Aorta (tissue), 5 donors: ENCODE results near the gene CDK16. TPM values are rescaled to one million over a fixed set of nuclear protein-coding genes. Genes with fewer than 3 reads are reported as not detected.

ENCODE experiments used
- ATAC-seq: fragments of 200-7000 bp; cut with Tn5 transposase; one replicate; pipeline ENCODE4 v1.9.1; 2022; ENCODE audit warnings: moderate library complexity; ENCODE audit not compliant: low FRiP score
- DNase-seq, 2 donors: peaks; one replicate each; pipeline ENCODE4 v3.0.0-alpha.2; 2020
- H3K27ac ChIP-seq, 2 donors: one replicate each; pipeline ENCODE4 v1.5.1; 2013; ENCODE audit warnings: low read length in 2 of 2, mild to moderate bottlenecking in 2 of 2, moderate library complexity in 2 of 2, control low read depth in 1 of 2, inconsistent platforms in 1 of 2, low read depth in 1 of 2
- H3K27me3 ChIP-seq, 2 donors: one replicate each; pipeline ENCODE4 v1.6.1; 2013; ENCODE audit warnings: control low read depth in 1 of 2, low read length in 1 of 2, mild to moderate bottlenecking in 1 of 2, moderate library complexity in 1 of 2; ENCODE audit not compliant: insufficient read depth in 2 of 2, control insufficient read depth in 1 of 2
- H3K36me3 ChIP-seq, 2 donors: one replicate each; pipeline ENCODE4 v1.6.1; 2013; ENCODE audit warnings: control low read depth in 1 of 2, low read length in 1 of 2, mild to moderate bottlenecking in 1 of 2; ENCODE audit not compliant: insufficient read depth in 2 of 2, control insufficient read depth in 1 of 2
- H3K4me1 ChIP-seq, 2 donors: one replicate each; pipeline ENCODE4 v1.6.1; 2013; ENCODE audit warnings: low read length in 2 of 2, control low read depth in 1 of 2, mild to moderate bottlenecking in 1 of 2, moderate library complexity in 1 of 2; ENCODE audit not compliant: insufficient read depth in 2 of 2, control insufficient read depth in 1 of 2
- H3K4me3 ChIP-seq, 2 donors: one replicate each; pipeline ENCODE4 v1.5.1; 2013; ENCODE audit warnings: low read length in 2 of 2, control low read depth in 1 of 2, mild to moderate bottlenecking in 1 of 2
- H3K9me3 ChIP-seq: one replicate; pipeline ENCODE4 v1.6.1; 2013; ENCODE audit warnings: mild to moderate bottlenecking, low read length; ENCODE audit not compliant: control insufficient read depth
- WGBS, 2 donors: extraction: QIAGEN DNeasy Blood & Tissue Kit; methylation state at CpG; one replicate each; pipeline ENCODE4 v1.1.7; 2013; 5-methylcytosine and 5-hydroxymethylcytosine counted together
- intact Hi-C, 2 donors: fragments of 100-400 bp; cut with DNase I; formaldehyde crosslinking; loops; one replicate each; pipeline versions ENCODE4 v1.14.2 to v1.15.0; 2022
- polyA plus RNA-seq, 2 donors: library from polyadenylated mRNA; stranded (reverse); fragments of 200-250 nt; gene quantifications; one replicate each; pipeline ENCODE4 v1.2.3, GENCODE V29; 2013
- total RNA-seq, 2 donors: library from RNA; stranded (reverse); fragmentation: NEBNext Ultra II Directional; extraction: Animal tissue kit (Norgen Biotek cat#: 25700); gene quantifications; one replicate each; pipeline ENCODE4 v1.2.1, GENCODE V29; 2021
- donor health status: healthy with polysubstance abuse.
- donor health status: Bipolar disorder and iron deficiency.
- donor health status: DM: no; HTN: no; CAD: no.
- donor health status: DM: no; HTN: no; CAD: no.
- donor health status: DM: yes; HTN: yes; CAD: no.

CDK16 gene
- total and polyA plus RNA-seq, 4 donors: 14.0 to 61.3 (median 49.0) TPM

GRCh38 chrX:47174376-47174775 lies 44.1 kb upstream of the CDK16 start:
- WGBS, 2 donors: 84 to 88% methylated on average over 12 of the region's 12 CpGs
- ATAC-seq: no peak
- H3K36me3 ChIP-seq: peaks cover 0 to 1% of the 10 kb centered on the region in 2 donors

GRCh38 chrX:47174846-47175587 lies 43.5 kb upstream of the CDK16 start:
- intact Hi-C loops: no loop called here
- WGBS, 2 donors: 80 to 88% methylated on average over 23 of the region's 23 CpGs
- ATAC-seq: no peak

More at GRCh38 chrX:47174376-47174775, 44.1 kb upstream of the CDK16 start:
- Histone ChIP-seq H3K4me1 (no peaks in the 10 kb centered on the region), H3K4me3 (no peak overlapping the region), H3K27ac (no peak overlapping the region), H3K9me3 (no peaks in the 10 kb centered on the region), H3K27me3 (no peaks in the 10 kb centered on the region)
- peak; percentile 43 to 51 for DNase-seq
- intact Hi-C loops: no loop called here

GRCh38 chrX:47175588-47175980 lies 42.9 kb upstream of the CDK16 start:
- DNase-seq: peak in 1 of 2 donors; percentile 26
- 87 to 90% methylated on average over 12 of the region's 12 CpGs for WGBS, 2 donors

More at GRCh38 chrX:47174846-47175587, 43.5 kb upstream of the CDK16 start:
- no peak overlapping the region for H3K4me3 ChIP-seq
- no peaks in the 10 kb centered on the region for H3K36me3 ChIP-seq
- no peaks in the 10 kb centered on the region for H3K4me1 ChIP-seq
- H3K9me3 ChIP-seq: no peaks in the 10 kb centered on the region
- H3K27me3 ChIP-seq: no peaks in the 10 kb centered on the region
- peak; percentile 17 to 57 for DNase-seq
- H3K27ac ChIP-seq: no peak overlapping the region

GRCh38 chrX:47176101-47176740 lies 42.3 kb upstream of the CDK16 start:
- no peaks in the 10 kb centered on the region for H3K4me1 ChIP-seq
- no peaks in the 10 kb centered on the region for H3K9me3 ChIP-seq
- intact Hi-C loops: no loop called here
- H3K36me3 ChIP-seq: no peaks in the 10 kb centered on the region
- H3K27me3 ChIP-seq: no peaks in the 10 kb centered on the region
- ATAC-seq (no peak), DNase-seq (peak; percentile 5 to 37)
- no peak overlapping the region for H3K4me3 ChIP-seq
- no peak overlapping the region for H3K27ac ChIP-seq
- WGBS, 2 donors: 75 to 90% methylated on average over 23 of the region's 23 CpGs

More at GRCh38 chrX:47175588-47175980, 42.9 kb upstream of the CDK16 start:
- intact Hi-C loops: no loop called here
- H3K27me3 ChIP-seq: no peaks in the 10 kb centered on the region
- no peaks in the 10 kb centered on the region for H3K4me1 ChIP-seq
- no peaks in the 10 kb centered on the region for H3K9me3 ChIP-seq
- no peaks in the 10 kb centered on the region for H3K36me3 ChIP-seq
- H3K4me3 ChIP-seq: no peak overlapping the region
- ATAC-seq: no peak
- no peak overlapping the region for H3K27ac ChIP-seq

GRCh38 chrX:47177079-47177478 lies 41.4 kb upstream of the CDK16 start:
- WGBS, 2 donors: 46 to 55% methylated on average over 2 of the region's 2 CpGs
- no peak overlapping the region for H3K27ac ChIP-seq
- H3K4me3 ChIP-seq: no peak overlapping the region
- no peaks in the 10 kb centered on the region for H3K27me3 ChIP-seq
- H3K4me1 ChIP-seq: no peaks in the 10 kb centered on the region
- DNase-seq (peak; percentile 3 to 4), ATAC-seq (no peak)
- intact Hi-C loops: no loop called here
- H3K36me3 ChIP-seq: no peaks in the 10 kb centered on the region
- H3K9me3 ChIP-seq: no peaks in the 10 kb centered on the region

- no peaks in the 10 kb centered on the region for H3K27me3 ChIP-seq
- no peak overlapping the region for H3K27ac ChIP-seq
- DNase-seq (peak; percentile 20 to 48), ATAC-seq (no peak)
- 77 to 85% methylated on average over 5 of the region's 5 CpGs for WGBS, 2 donors
- no peaks in the 10 kb centered on the region for H3K36me3 ChIP-seq
- intact Hi-C loops: no loop called here
- no peaks in the 10 kb centered on the region for H3K4me1 ChIP-seq
- H3K4me3 ChIP-seq: no peak overlapping the region
- no peaks in the 10 kb centered on the region for H3K9me3 ChIP-seq
Observed at GRCh38 chrX:47178337-47178736, 40.1 kb upstream of the CDK16 start.

- no peaks in the 10 kb centered on the region for H3K4me1 ChIP-seq
- no peaks in the 10 kb centered on the region for H3K9me3 ChIP-seq
- 42 to 48% methylated on average over 14 of the region's 14 CpGs for WGBS, 2 donors
- H3K4me3 ChIP-seq: no peak overlapping the region
- peak overlapping the region in 1 of 2 donors; percentile 7 for H3K27ac ChIP-seq
- ATAC-seq (peak; percentile 67), DNase-seq (peak; percentile 79 to 83)
- no peaks in the 10 kb centered on the region for H3K36me3 ChIP-seq
- intact Hi-C loops: no loop called here
- H3K27me3 ChIP-seq: no peaks in the 10 kb centered on the region
Observed at GRCh38 chrX:47179221-47179927, 39.1 kb upstream of the CDK16 start.

GRCh38 chrX:47179928-47180255 lies 38.6 kb upstream of the CDK16 start:
- Histone ChIP-seq H3K36me3 (no peaks in the 10 kb centered on the region), H3K4me3 (no peak overlapping the region), H3K27me3 (no peaks in the 10 kb centered on the region), H3K9me3 (no peaks in the 10 kb centered on the region), H3K27ac (no peak overlapping the region), H3K4me1 (no peaks in the 10 kb centered on the region)
- intact Hi-C loops: no loop called here
- whole genome bisulfite sequencing, 2 donors: 86 to 91% methylated on average over 18 of the region's 18 CpGs
- peak; percentile 43 to 71 for DNase-seq
- no peak for ATAC-seq
